GM19455 (cell line): ENCODE results near the gene PHACTR1.
"Not testable (repeated sequence)": the region's sequence is repeated elsewhere in the genome, so short reads cannot be mapped to it uniquely, and the experiment has no call there.

Source experiments
- ATAC-seq: cut with Tn5 transposase; IDR thresholded peaks from one replicate; pipeline ENCODE4 v1.9.1; 2021; ENCODE audit not compliant: unreplicated experiment

The PHACTR1 gene

GRCh38 chr6:13133894-13134293 lies 417.3 kb downstream of the PHACTR1 start:
- ATAC-seq, result not testable (repeated sequence)

GRCh38 chr6:13135152-13135551 lies 418.6 kb downstream of the PHACTR1 start:
- ATAC-seq, result no peak

GRCh38 chr6:13139119-13139518 lies 422.6 kb downstream of the PHACTR1 start:
- no peak for ATAC-seq

GRCh38 chr6:13140980-13141379 lies 424.4 kb downstream of the PHACTR1 start:
- no peak for ATAC-seq

GRCh38 chr6:13141387-13141786 lies 424.8 kb downstream of the PHACTR1 start:
- no peak for ATAC-seq

- ATAC-seq, result no peak
These were observed 426.0 kb downstream of the PHACTR1 start for GRCh38 chr6:13142611-13143010.

GRCh38 chr6:13146442-13146841 lies 429.9 kb downstream of the PHACTR1 start:
- ATAC-seq, result no peak

GRCh38 chr6:13147376-13147775 lies 430.8 kb downstream of the PHACTR1 start:
- ATAC-seq, result no peak

- no peak for ATAC-seq
These were observed 431.2 kb downstream of the PHACTR1 start for GRCh38 chr6:13147782-13148181.

- no peak for ATAC-seq
These were observed 436.2 kb downstream of the PHACTR1 start for GRCh38 chr6:13152764-13153163.

GRCh38 chr6:13156381-13156780 lies 439.8 kb downstream of the PHACTR1 start:
- ATAC-seq, result no peak

GRCh38 chr6:13157293-13157692 lies 440.7 kb downstream of the PHACTR1 start:
- no peak for ATAC-seq

GRCh38 chr6:13159300-13159699 lies 442.7 kb downstream of the PHACTR1 start:
- ATAC-seq, result no peak

GRCh38 chr6:13159822-13160221 lies 443.3 kb downstream of the PHACTR1 start:
- ATAC-seq, result not testable (repeated sequence)

GRCh38 chr6:13163161-13163944 lies 446.8 kb downstream of the PHACTR1 start:
- no peak for ATAC-seq

- no peak for ATAC-seq
These were observed 447.7 kb downstream of the PHACTR1 start for GRCh38 chr6:13164291-13164690.

- no peak for ATAC-seq
These were observed 449.1 kb downstream of the PHACTR1 start for GRCh38 chr6:13165502-13166172.

- ATAC-seq, result no peak
These were observed 449.7 kb downstream of the PHACTR1 start for GRCh38 chr6:13166269-13166668.

GRCh38 chr6:13166916-13167315 lies 450.3 kb downstream of the PHACTR1 start:
- ATAC-seq, result no peak

- no peak for ATAC-seq
These were observed 455.7 kb downstream of the PHACTR1 start for GRCh38 chr6:13172291-13172690.

GRCh38 chr6:13175087-13175486 lies 458.5 kb downstream of the PHACTR1 start:
- no peak for ATAC-seq

GRCh38 chr6:13175759-13176158 lies 459.2 kb downstream of the PHACTR1 start:
- ATAC-seq, result no peak
